HCT116 (cell line): Measurements from ENCODE around the gene EFNB1. TPM values are rescaled to one million over a fixed set of nuclear protein-coding genes. Genes with fewer than 3 reads are reported as not detected.

Experiments used
- ATAC-seq: fragments of 200-7000 bp; cut with Tn5 transposase; 2 replicates; pipeline ENCODE4 v1.9.1; 2020; ENCODE audit warnings: mild to moderate bottlenecking, moderate library complexity
- BruUV-seq: library from RNA; stranded (reverse); fragments of 400-500 nt; replicated peaks from 2 replicates; lab custom pipeline; 2021; lab: Mats Ljungman, UMichigan
- CTCF ChIA-PET: fragments of 300-600 bp; sonication (Branson Sonifier 250); formaldehyde crosslinking; loops from one replicate; lab custom pipeline; 2021; ENCODE audit warnings: antibody characterized with exemption; lab: Charles Lee
- POLR2A ChIA-PET: fragments of 300-600, 350-600 bp; sonication (Branson Sonifier 250); formaldehyde crosslinking; loops from one replicate; lab custom pipeline; 2021; ENCODE audit warnings: antibody characterized with exemption; lab: Charles Lee
- RAD21 ChIA-PET, 2 experiments: fragments of 300-600 bp; sonication (Branson Sonifier 250); formaldehyde crosslinking; loops; one replicate each; lab custom pipeline; 2023; ENCODE audit warnings: low total read pairs in 2 of 2; ENCODE audit not compliant: uncharacterized antibody in 2 of 2, unreplicated experiment in 2 of 2, low non-redundant PET in 1 of 2; lab: Charles Lee
- DNase-seq: peaks from one replicate; pipeline ENCODE4 v3.0.0-alpha.2; 2010; ENCODE audit warnings: low read depth, low spot score
- H2AFZ ChIP-seq: fragments of 200-600 bp; shearing (Covaris generic), sonication (generic); 2 replicates; pipeline ENCODE4 v1.6.1; 2017; ENCODE audit warnings: low read depth, mixed run types, mixed read lengths, antibody characterized with exemption, low read length; ENCODE audit not compliant: poor library complexity, severe bottlenecking
- H3K27ac ChIP-seq: 2 replicates; pipeline ENCODE4 v1.5.1; 2012; ENCODE audit warnings: low read depth, low read length
- H3K27me3 ChIP-seq: fragments of 200-600 bp; sonication (generic); 2 replicates; pipeline ENCODE4 v1.6.1; 2016; ENCODE audit warnings: mixed run types, low read length, mixed read lengths; ENCODE audit not compliant: insufficient read depth
- H3K36me3 ChIP-seq, 2 experiments: fragments of 200-500 bp in 1 of 2; fragments of 200-600 bp in 1 of 2; sonication (Bioruptor generic) in 1 of 2; sonication (generic) in 1 of 2; 2 replicates each; pipeline versions ENCODE4 v1.5.1 to v1.6.1; 2014 to 2016; ENCODE audit warnings: low read length in 2 of 2, inconsistent platforms in 1 of 2, mixed read lengths in 1 of 2, mixed run types in 1 of 2; ENCODE audit not compliant: insufficient read depth in 2 of 2, control insufficient read depth in 1 of 2
- H3K4me1 ChIP-seq, 2 experiments: fragments of 200-600 bp in 1 of 2; sonication (generic) in 1 of 2; 2 replicates each; pipeline versions ENCODE4 v1.5.1 to v1.6.1; 2012 to 2017; ENCODE audit warnings: low read length in 2 of 2, inconsistent platforms in 1 of 2, mild to moderate bottlenecking in 1 of 2, mixed read lengths in 1 of 2, mixed run types in 1 of 2, moderate library complexity in 1 of 2; ENCODE audit not compliant: insufficient read depth in 2 of 2, control insufficient read depth in 1 of 2
- H3K4me2 ChIP-seq: fragments of 200-600 bp; sonication (generic); 2 replicates; pipeline ENCODE4 v1.6.1; 2017; ENCODE audit warnings: mixed run types, low read length, mixed read lengths
- H3K4me3 ChIP-seq, 2 experiments: fragments of 200-600 bp in 1 of 2; sonication (generic) in 1 of 2; replicated peaks in 1 of 2; 2 replicates each; pipeline ENCODE4 v1.5.1; 2011 to 2016; ENCODE audit warnings: low read length in 2 of 2, control low read depth in 1 of 2, low read depth in 1 of 2, mild to moderate bottlenecking in 1 of 2, mixed read lengths in 1 of 2, mixed run types in 1 of 2
- H3K79me2 ChIP-seq: fragments of 200-600 bp; sonication (generic); 2 replicates; pipeline ENCODE4 v1.6.1; 2017; ENCODE audit warnings: mild to moderate bottlenecking, mixed run types, low read length, moderate library complexity, mixed read lengths; ENCODE audit not compliant: insufficient read depth
- H3K9ac ChIP-seq: fragments of 200-600 bp; sonication (generic); 2 replicates; pipeline ENCODE4 v1.6.1; 2016; ENCODE audit warnings: low read length, mixed read lengths
- H3K9me2 ChIP-seq: fragments of 200-600 bp; sonication (generic), shearing (Covaris generic); 2 replicates; pipeline ENCODE4 v1.6.1; 2017; ENCODE audit warnings: mixed run types, mild to moderate bottlenecking, moderate library complexity; ENCODE audit not compliant: insufficient read depth
- H3K9me3 ChIP-seq, 2 experiments: fragments of 200-500 bp in 1 of 2; fragments of 200-600 bp in 1 of 2; sonication (Bioruptor generic) in 1 of 2; sonication (generic) in 1 of 2; 2 replicates each; pipeline ENCODE4 v1.6.1; 2014 to 2017; ENCODE audit warnings: low read length in 2 of 2, mixed read lengths in 2 of 2, inconsistent platforms in 1 of 2, low read depth in 1 of 2, mild to moderate bottlenecking in 1 of 2, mixed run types in 1 of 2, moderate library complexity in 1 of 2; ENCODE audit not compliant: control insufficient read depth in 1 of 2, insufficient read depth in 1 of 2
- H4K20me1 ChIP-seq: fragments of 200-600 bp; sonication (generic), shearing (Covaris generic); 2 replicates; pipeline ENCODE4 v1.6.1; 2017; ENCODE audit warnings: mixed run types, mild to moderate bottlenecking, moderate library complexity; ENCODE audit not compliant: insufficient read depth
- CEBPB ChIP-seq: IDR thresholded peaks from 2 replicates; pipeline ENCODE4 v1.6.1; 2012; ENCODE audit warnings: low read depth
- ELF1 ChIP-seq: IDR thresholded peaks from 2 replicates; pipeline ENCODE4 v1.6.1; 2012; ENCODE audit warnings: low read depth, borderline replicate concordance
- POLR2AphosphoS5 ChIP-seq: IDR thresholded peaks from 2 replicates; pipeline ENCODE4 v1.6.1; 2011; ENCODE audit warnings: mild to moderate bottlenecking, low read depth, low read length, moderate library complexity
- RAD21 ChIP-seq: IDR thresholded peaks from 2 replicates; pipeline ENCODE4 v1.6.1; 2012; ENCODE audit warnings: low read depth, mild to moderate bottlenecking
- SP1 ChIP-seq: IDR thresholded peaks from 2 replicates; pipeline ENCODE4 v1.6.1; 2012; ENCODE audit warnings: low read depth
- SRF ChIP-seq: IDR thresholded peaks from 2 replicates; pipeline ENCODE4 v1.6.1; 2012; ENCODE audit warnings: low read depth
- ZNF274 ChIP-seq: fragments of 200-500 bp; sonication (Bioruptor generic); IDR thresholded peaks from 2 replicates; pipeline ENCODE4 v1.6.1; 2014; ENCODE audit warnings: mild to moderate bottlenecking, low read depth, low read length, inconsistent platforms
- intact Hi-C: fragments of 100-400 bp; cut with micrococcal nuclease; formaldehyde crosslinking; loops from 2 replicates; pipeline ENCODE4 v1.10.0; 2022
- total RNA-seq: library from RNA; stranded (reverse); gene quantifications from one replicate; pipeline ENCODE4 v1.2.1, GENCODE V29; 2021; ENCODE audit not compliant: unreplicated experiment
- TF ChIP-seq, protein P1 (sequence below), 3 experiments: fragments of 200-600 bp in 1 of 3; sonication (generic) in 1 of 3; IDR thresholded peaks in 2 of 3; conservative IDR thresholded peaks in 1 of 3; 2 replicates each; pipeline ENCODE4 v1.5.1; 2012 to 2017; ENCODE audit warnings: low read depth in 2 of 3, low read length in 2 of 3, antibody characterized with exemption in 1 of 3, borderline replicate concordance in 1 of 3, control low read depth in 1 of 3, mild to moderate bottlenecking in 1 of 3, mixed read lengths in 1 of 3, mixed run types in 1 of 3, moderate library complexity in 1 of 3; ENCODE audit not compliant: insufficient read depth in 1 of 3
- TF ChIP-seq, protein P2 (sequence below): IDR thresholded peaks from 2 replicates; pipeline ENCODE4 v1.6.1; 2012
- TF ChIP-seq, protein P3 (sequence below): IDR thresholded peaks from 2 replicates; pipeline ENCODE4 v1.6.1; 2011; ENCODE audit warnings: mild to moderate bottlenecking, low read length, moderate library complexity; ENCODE audit not compliant: insufficient replicate concordance; ENCODE audit errors: extremely low read depth

EFNB1 gene
- total RNA-seq, 1 experiment from 2014 or later, result 14.7 TPM

DNA sequence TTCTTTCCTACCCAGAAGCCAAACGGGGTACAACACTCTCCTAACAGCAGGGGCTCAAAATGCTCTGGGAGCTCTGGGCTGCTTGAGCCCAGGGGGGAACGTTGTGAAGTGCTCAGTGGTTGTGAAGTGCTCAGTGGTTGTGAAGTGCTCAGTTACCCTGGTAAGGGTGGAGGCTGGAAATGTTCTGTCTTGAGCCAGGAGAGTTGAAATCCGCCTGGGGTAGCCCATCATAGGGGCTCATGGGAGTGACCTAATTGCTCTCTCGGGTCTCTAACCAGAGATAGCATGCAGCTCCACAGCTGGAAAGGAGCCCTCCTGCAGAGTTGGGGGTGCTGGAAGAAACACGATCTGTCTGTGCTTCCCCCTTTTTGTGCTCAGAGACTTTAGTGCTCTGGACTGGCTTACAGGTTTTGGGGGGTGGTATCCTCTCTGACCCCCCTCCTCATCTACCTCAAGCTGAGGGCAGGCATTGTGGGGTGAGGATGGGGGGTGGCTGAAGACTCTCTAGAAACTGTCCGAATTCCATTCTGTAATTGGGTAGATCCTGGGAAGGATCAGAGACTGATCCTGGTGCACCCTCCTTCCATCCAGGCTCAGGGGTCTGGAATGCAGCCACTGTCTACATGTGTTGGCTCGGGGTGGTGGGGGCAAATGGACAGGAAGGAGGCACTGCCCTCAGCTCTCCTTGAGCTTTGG is 2.7 kb downstream of the EFNB1 start (continued):
- TF ChIP-seq ELF1 (no peak), RAD21 (no peak), SRF (no peak), ZNF274 (no peak), POLR2AphosphoS5 (no peak), SP1 (no peak)
- TF ChIP-seq, protein P1, sequence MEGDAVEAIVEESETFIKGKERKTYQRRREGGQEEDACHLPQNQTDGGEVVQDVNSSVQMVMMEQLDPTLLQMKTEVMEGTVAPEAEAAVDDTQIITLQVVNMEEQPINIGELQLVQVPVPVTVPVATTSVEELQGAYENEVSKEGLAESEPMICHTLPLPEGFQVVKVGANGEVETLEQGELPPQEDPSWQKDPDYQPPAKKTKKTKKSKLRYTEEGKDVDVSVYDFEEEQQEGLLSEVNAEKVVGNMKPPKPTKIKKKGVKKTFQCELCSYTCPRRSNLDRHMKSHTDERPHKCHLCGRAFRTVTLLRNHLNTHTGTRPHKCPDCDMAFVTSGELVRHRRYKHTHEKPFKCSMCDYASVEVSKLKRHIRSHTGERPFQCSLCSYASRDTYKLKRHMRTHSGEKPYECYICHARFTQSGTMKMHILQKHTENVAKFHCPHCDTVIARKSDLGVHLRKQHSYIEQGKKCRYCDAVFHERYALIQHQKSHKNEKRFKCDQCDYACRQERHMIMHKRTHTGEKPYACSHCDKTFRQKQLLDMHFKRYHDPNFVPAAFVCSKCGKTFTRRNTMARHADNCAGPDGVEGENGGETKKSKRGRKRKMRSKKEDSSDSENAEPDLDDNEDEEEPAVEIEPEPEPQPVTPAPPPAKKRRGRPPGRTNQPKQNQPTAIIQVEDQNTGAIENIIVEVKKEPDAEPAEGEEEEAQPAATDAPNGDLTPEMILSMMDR (IDR thresholded peaks at IDR 0.05 in 2 of 3, conservative IDR thresholded peaks at IDR 0.05 in 1 of 3; ENCODE audit: borderline replicate concordance in 1 of 3, insufficient read depth in 1 of 3, low read depth in 2 of 3, low read length in 2 of 3), result no peak
- TF ChIP-seq, protein P2, sequence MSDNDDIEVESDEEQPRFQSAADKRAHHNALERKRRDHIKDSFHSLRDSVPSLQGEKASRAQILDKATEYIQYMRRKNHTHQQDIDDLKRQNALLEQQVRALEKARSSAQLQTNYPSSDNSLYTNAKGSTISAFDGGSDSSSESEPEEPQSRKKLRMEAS, result no peak

DNA sequence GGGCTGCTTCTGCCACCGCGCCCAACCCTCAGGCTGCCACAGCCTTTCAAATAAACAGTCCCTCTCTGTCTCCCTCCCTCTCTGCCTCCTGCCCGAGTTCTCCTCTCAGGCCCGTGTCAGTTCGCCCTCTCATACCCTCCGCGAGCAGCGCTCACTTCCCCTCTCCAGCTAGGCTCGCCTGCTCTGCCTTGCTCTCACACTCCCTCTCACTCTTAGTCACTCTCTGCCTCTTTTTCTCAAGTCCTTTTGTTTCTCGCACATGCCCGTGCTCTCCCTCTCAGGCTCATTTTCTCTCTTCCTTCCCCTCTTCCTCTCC is 3.2 kb downstream of the EFNB1 start:
- TF ChIP-seq CEBPB, result no peak
- TF ChIP-seq, protein P2, result no peak
- TF ChIP-seq, protein P3, sequence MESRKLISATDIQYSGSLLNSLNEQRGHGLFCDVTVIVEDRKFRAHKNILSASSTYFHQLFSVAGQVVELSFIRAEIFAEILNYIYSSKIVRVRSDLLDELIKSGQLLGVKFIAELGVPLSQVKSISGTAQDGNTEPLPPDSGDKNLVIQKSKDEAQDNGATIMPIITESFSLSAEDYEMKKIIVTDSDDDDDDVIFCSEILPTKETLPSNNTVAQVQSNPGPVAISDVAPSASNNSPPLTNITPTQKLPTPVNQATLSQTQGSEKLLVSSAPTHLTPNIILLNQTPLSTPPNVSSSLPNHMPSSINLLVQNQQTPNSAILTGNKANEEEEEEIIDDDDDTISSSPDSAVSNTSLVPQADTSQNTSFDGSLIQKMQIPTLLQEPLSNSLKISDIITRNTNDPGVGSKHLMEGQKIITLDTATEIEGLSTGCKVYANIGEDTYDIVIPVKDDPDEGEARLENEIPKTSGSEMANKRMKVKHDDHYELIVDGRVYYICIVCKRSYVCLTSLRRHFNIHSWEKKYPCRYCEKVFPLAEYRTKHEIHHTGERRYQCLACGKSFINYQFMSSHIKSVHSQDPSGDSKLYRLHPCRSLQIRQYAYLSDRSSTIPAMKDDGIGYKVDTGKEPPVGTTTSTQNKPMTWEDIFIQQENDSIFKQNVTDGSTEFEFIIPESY, result no peak
- DNase-seq, result no peak
- ATAC-seq, result no peak
- no peak overlapping the region for H3K27ac ChIP-seq
- intact Hi-C loops, result no loop called here
- no peak overlapping the region for H2AFZ ChIP-seq
- no peak overlapping the region for H3K4me3 ChIP-seq
- H4K20me1 ChIP-seq, result no peaks in the 10 kb centered on the region
- ChIA-PET RAD21 (no interaction called here), CTCF (no interaction called here), POLR2A (no interaction called here)
- H3K9me2 ChIP-seq, result no peaks in the 10 kb centered on the region
- H3K9me3 ChIP-seq, result no peaks in the 10 kb centered on the region
- H3K79me2 ChIP-seq, result peaks cover 27% of the 10 kb centered on the region; the same call in 1 of the 2 replicates
- H3K36me3 ChIP-seq, result no peaks in the 10 kb centered on the region
- no peaks in the 10 kb centered on the region for H3K27me3 ChIP-seq
- H3K9ac ChIP-seq, result no peak overlapping the region
- H3K4me2 ChIP-seq, result no peak overlapping the region
- BruUV-seq, result no TSS peak
- peaks cover 0 to 8% of the 10 kb centered on the region in 2 experiments; a peak in 1 of 4 replicates for H3K4me1 ChIP-seq
